Measurements from ENCODE around the gene LRRK2. TPM values are rescaled to one million over a fixed set of nuclear protein-coding genes. Genes with fewer than 3 reads are reported as not detected.

Gene LRRK2
- total RNA-seq, 1 donor from 2014 or later: 11.0 TPM

- H3K36me3 ChIP-seq (ENCODE audit: control insufficient read depth in 3 of 3, insufficient read depth in 3 of 3, low read length in 3 of 3): peaks cover 0 to 2% (median 0%) of the 10 kb centered on the region in 3 donors
- H3K9ac ChIP-seq (ENCODE audit: low read depth in 1 of 3, low read length in 3 of 3): no peak overlapping the region
- H3K27me3 ChIP-seq (ENCODE audit: control insufficient read depth in 3 of 3, insufficient read depth in 3 of 3, low read length in 3 of 3): no peaks in the 10 kb centered on the region
- peaks cover 0 to 13% (median 0%) of the 10 kb centered on the region in 3 donors for H3K4me1 ChIP-seq (ENCODE audit: control insufficient read depth in 3 of 3, insufficient read depth in 3 of 3, low read length in 3 of 3)
- no peaks in the 10 kb centered on the region for H3K9me3 ChIP-seq (ENCODE audit: control insufficient read depth in 3 of 3, low read length in 3 of 3)
- H3K4me3 ChIP-seq (ENCODE audit: low read length in 3 of 3): no peak overlapping the region
- H3K27ac ChIP-seq (ENCODE audit: low read depth, low read length): no peak overlapping the region
Observed at GRCh38 chr12:40227447-40227846, 2.6 kb downstream of the LRRK2 start.

- Histone ChIP-seq H3K36me3 (ENCODE audit: control insufficient read depth in 3 of 3, insufficient read depth in 3 of 3, low read length in 3 of 3) (peaks cover 0 to 4% (median 3%) of the 10 kb centered on the region in 3 donors), H3K4me1 (ENCODE audit: control insufficient read depth in 3 of 3, insufficient read depth in 3 of 3, low read length in 3 of 3) (peaks cover 0 to 11% (median 0%) of the 10 kb centered on the region in 3 donors), H3K27ac (ENCODE audit: low read depth, low read length) (no peak overlapping the region), H3K9me3 (ENCODE audit: control insufficient read depth in 3 of 3, low read length in 3 of 3) (no peaks in the 10 kb centered on the region), H3K4me3 (ENCODE audit: low read length in 3 of 3) (no peak overlapping the region), H3K27me3 (ENCODE audit: control insufficient read depth in 3 of 3, insufficient read depth in 3 of 3, low read length in 3 of 3) (no peaks in the 10 kb centered on the region), H3K9ac (ENCODE audit: low read depth in 1 of 3, low read length in 3 of 3) (no peak overlapping the region)
Observed at GRCh38 chr12:40228727-40229126, 3.9 kb downstream of the LRRK2 start.

- peaks cover 2 to 8% (median 3%) of the 10 kb centered on the region in 3 donors for H3K36me3 ChIP-seq (ENCODE audit: control insufficient read depth in 3 of 3, insufficient read depth in 3 of 3, low read length in 3 of 3)
- H3K9ac ChIP-seq (ENCODE audit: low read depth in 1 of 3, low read length in 3 of 3): no peak overlapping the region
- H3K4me1 ChIP-seq (ENCODE audit: control insufficient read depth in 3 of 3, insufficient read depth in 3 of 3, low read length in 3 of 3): peaks cover 0 to 9% (median 0%) of the 10 kb centered on the region in 3 donors
- H3K27ac ChIP-seq (ENCODE audit: low read depth, low read length): no peak overlapping the region
- H3K9me3 ChIP-seq (ENCODE audit: control insufficient read depth in 3 of 3, low read length in 3 of 3): no peaks in the 10 kb centered on the region
- no peak overlapping the region for H3K4me3 ChIP-seq (ENCODE audit: low read length in 3 of 3)
- no peaks in the 10 kb centered on the region for H3K27me3 ChIP-seq (ENCODE audit: control insufficient read depth in 3 of 3, insufficient read depth in 3 of 3, low read length in 3 of 3)
Observed at GRCh38 chr12:40229690-40230651, 5.2 kb downstream of the LRRK2 start.

DNA sequence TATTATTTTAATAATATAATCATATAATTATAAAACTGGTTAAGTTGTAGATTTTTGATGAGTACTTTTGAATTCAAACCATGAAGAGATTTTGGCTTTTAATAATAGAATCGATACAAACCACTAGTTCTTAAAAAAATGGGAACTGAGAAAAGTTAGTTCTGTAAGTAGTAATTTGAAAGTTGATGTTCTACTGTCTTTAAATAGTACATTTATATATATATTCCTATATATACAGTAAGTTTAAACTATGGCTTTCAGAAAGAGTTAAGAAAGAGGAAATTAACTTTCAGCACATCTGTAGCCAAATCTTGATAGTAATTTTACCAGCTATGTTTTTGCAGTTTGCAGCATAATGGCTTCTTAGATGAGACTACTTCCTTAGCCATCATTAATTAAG lies 7.8 kb downstream of the LRRK2 start:
- no peak overlapping the region for H3K9ac ChIP-seq (ENCODE audit: low read depth in 1 of 3, low read length in 3 of 3)
- H3K4me3 ChIP-seq (ENCODE audit: low read length in 3 of 3): no peak overlapping the region
- no peaks in the 10 kb centered on the region for H3K4me1 ChIP-seq (ENCODE audit: control insufficient read depth in 3 of 3, insufficient read depth in 3 of 3, low read length in 3 of 3)
- H3K36me3 ChIP-seq (ENCODE audit: control insufficient read depth in 3 of 3, insufficient read depth in 3 of 3, low read length in 3 of 3): peaks cover 2 to 20% (median 16%) of the 10 kb centered on the region in 3 donors
- no peaks in the 10 kb centered on the region for H3K27me3 ChIP-seq (ENCODE audit: control insufficient read depth in 3 of 3, insufficient read depth in 3 of 3, low read length in 3 of 3)
- no peak overlapping the region for H3K27ac ChIP-seq (ENCODE audit: low read depth, low read length)
- H3K9me3 ChIP-seq (ENCODE audit: control insufficient read depth in 3 of 3, low read length in 3 of 3): no peaks in the 10 kb centered on the region

DNA sequence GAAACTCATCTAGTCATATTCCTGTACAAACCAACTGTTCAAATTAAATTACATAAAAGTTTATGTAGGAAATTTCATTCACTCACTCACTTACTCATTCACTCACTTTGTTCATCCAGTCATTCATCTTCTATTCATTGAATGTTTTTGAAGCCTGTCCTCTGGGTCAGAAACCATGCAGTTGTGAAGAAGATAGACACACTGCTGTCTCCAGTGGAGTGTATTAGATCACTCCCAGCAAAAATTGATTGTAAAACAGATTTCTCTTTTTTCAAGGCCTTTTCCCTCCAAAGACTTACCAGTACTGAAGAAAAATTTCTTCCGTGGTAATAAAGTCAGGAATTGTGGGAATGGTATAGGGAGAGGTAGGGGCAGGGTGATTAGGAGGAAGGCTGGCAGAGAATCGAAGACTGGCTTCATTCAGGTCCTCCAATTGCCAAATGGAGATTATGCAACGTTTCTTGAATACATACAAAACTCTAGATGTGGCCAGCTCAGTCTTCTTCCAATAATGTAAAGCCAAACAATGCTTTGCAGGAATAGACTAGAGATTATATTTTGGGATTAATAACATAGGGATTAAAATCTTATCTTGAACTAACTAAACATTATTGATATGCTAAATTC lies 9.1 kb downstream of the LRRK2 start:
- H3K9ac ChIP-seq (ENCODE audit: low read depth in 1 of 3, low read length in 3 of 3): no peak overlapping the region
- no peaks in the 10 kb centered on the region for H3K9me3 ChIP-seq (ENCODE audit: control insufficient read depth in 3 of 3, low read length in 3 of 3)
- H3K4me3 ChIP-seq (ENCODE audit: low read length in 3 of 3): no peak overlapping the region
- no peaks in the 10 kb centered on the region for H3K27me3 ChIP-seq (ENCODE audit: control insufficient read depth in 3 of 3, insufficient read depth in 3 of 3, low read length in 3 of 3)
- no peak overlapping the region for H3K27ac ChIP-seq (ENCODE audit: low read depth, low read length)
- H3K36me3 ChIP-seq (ENCODE audit: control insufficient read depth in 3 of 3, insufficient read depth in 3 of 3, low read length in 3 of 3): peaks cover 2 to 20% (median 16%) of the 10 kb centered on the region in 3 donors
- H3K4me1 ChIP-seq (ENCODE audit: control insufficient read depth in 3 of 3, insufficient read depth in 3 of 3, low read length in 3 of 3): no peaks in the 10 kb centered on the region

- Histone ChIP-seq H3K27ac (ENCODE audit: low read depth, low read length) (no peak overlapping the region), H3K27me3 (ENCODE audit: control insufficient read depth in 3 of 3, insufficient read depth in 3 of 3, low read length in 3 of 3) (no peaks in the 10 kb centered on the region), H3K9ac (ENCODE audit: low read depth in 1 of 3, low read length in 3 of 3) (no peak overlapping the region), H3K9me3 (ENCODE audit: control insufficient read depth in 3 of 3, low read length in 3 of 3) (no peaks in the 10 kb centered on the region), H3K4me3 (ENCODE audit: low read length in 3 of 3) (no peak overlapping the region), H3K36me3 (ENCODE audit: control insufficient read depth in 3 of 3, insufficient read depth in 3 of 3, low read length in 3 of 3) (peaks cover 2 to 30% (median 16%) of the 10 kb centered on the region in 3 donors), H3K4me1 (ENCODE audit: control insufficient read depth in 3 of 3, insufficient read depth in 3 of 3, low read length in 3 of 3) (no peaks in the 10 kb centered on the region)
Observed at GRCh38 chr12:40236357-40236850, 11.6 kb downstream of the LRRK2 start.

- Histone ChIP-seq H3K9ac (ENCODE audit: low read depth in 1 of 3, low read length in 3 of 3) (no peak overlapping the region), H3K4me3 (ENCODE audit: low read length in 3 of 3) (no peak overlapping the region), H3K9me3 (ENCODE audit: control insufficient read depth in 3 of 3, low read length in 3 of 3) (no peaks in the 10 kb centered on the region), H3K27me3 (ENCODE audit: control insufficient read depth in 3 of 3, insufficient read depth in 3 of 3, low read length in 3 of 3) (no peaks in the 10 kb centered on the region), H3K36me3 (ENCODE audit: control insufficient read depth in 3 of 3, insufficient read depth in 3 of 3, low read length in 3 of 3) (peaks cover 2 to 27% (median 13%) of the 10 kb centered on the region in 3 donors), H3K27ac (ENCODE audit: low read depth, low read length) (no peak overlapping the region), H3K4me1 (ENCODE audit: control insufficient read depth in 3 of 3, insufficient read depth in 3 of 3, low read length in 3 of 3) (no peaks in the 10 kb centered on the region)
Observed at GRCh38 chr12:40238266-40238902, 13.6 kb downstream of the LRRK2 start.

DNA sequence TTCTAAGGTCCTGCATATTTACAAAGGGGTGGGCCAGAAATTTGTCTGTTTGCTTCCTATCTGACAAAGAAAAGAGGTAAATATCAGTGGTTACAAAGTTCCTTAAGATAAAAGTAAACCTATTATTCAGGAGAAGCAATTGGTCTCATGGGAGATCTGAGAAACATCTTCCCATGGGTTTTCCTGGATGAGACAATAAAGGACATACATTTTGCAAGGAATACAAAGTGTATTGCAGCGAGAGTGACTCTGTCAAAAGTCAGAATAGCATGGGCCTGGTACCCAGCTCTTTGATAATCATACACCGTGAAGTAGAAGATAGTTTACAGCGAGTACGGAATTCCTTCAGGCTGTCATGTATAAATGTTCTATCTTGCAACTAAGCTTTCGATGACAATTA lies 14.2 kb downstream of the LRRK2 start:
- H3K27ac ChIP-seq (ENCODE audit: low read depth, low read length): no peak overlapping the region
- H3K36me3 ChIP-seq (ENCODE audit: control insufficient read depth in 3 of 3, insufficient read depth in 3 of 3, low read length in 3 of 3): peaks cover under 1 to 23% (median 13%) of the 10 kb centered on the region in 3 donors
- H3K27me3 ChIP-seq (ENCODE audit: control insufficient read depth in 3 of 3, insufficient read depth in 3 of 3, low read length in 3 of 3): no peaks in the 10 kb centered on the region
- no peak overlapping the region for H3K4me3 ChIP-seq (ENCODE audit: low read length in 3 of 3)
- H3K9me3 ChIP-seq (ENCODE audit: control insufficient read depth in 3 of 3, low read length in 3 of 3): no peaks in the 10 kb centered on the region
- no peak overlapping the region for H3K9ac ChIP-seq (ENCODE audit: low read depth in 1 of 3, low read length in 3 of 3)
- H3K4me1 ChIP-seq (ENCODE audit: control insufficient read depth in 3 of 3, insufficient read depth in 3 of 3, low read length in 3 of 3): no peaks in the 10 kb centered on the region

DNA sequence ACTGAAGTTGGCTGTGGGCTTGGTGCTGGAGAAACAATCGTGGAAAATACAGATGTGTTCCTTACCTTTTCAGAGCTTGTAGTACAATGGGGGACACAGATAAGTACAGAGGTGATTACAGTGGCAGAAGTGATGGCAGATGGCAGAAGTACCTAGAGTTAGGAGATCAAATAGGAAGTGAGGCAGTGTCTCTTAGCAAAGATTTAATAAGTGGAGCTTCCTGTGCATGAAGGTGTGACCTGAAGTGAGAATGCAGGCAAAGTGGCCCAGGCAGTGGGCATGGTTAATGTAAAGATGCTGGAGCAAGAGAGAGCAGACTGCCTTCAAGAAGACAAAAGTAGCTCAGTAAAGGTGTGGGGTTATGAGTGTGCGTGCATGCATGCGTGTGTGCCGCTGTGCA lies 16.0 kb downstream of the LRRK2 start:
- H3K27ac ChIP-seq (ENCODE audit: low read depth, low read length): no peak overlapping the region
- peaks cover 0 to 18% (median 7%) of the 10 kb centered on the region in 3 donors for H3K36me3 ChIP-seq (ENCODE audit: control insufficient read depth in 3 of 3, insufficient read depth in 3 of 3, low read length in 3 of 3)
- no peak overlapping the region for H3K4me3 ChIP-seq (ENCODE audit: low read length in 3 of 3)
- H3K4me1 ChIP-seq (ENCODE audit: control insufficient read depth in 3 of 3, insufficient read depth in 3 of 3, low read length in 3 of 3): no peaks in the 10 kb centered on the region
- no peak overlapping the region for H3K9ac ChIP-seq (ENCODE audit: low read depth in 1 of 3, low read length in 3 of 3)
- no peaks in the 10 kb centered on the region for H3K9me3 ChIP-seq (ENCODE audit: control insufficient read depth in 3 of 3, low read length in 3 of 3)
- H3K27me3 ChIP-seq (ENCODE audit: control insufficient read depth in 3 of 3, insufficient read depth in 3 of 3, low read length in 3 of 3): no peaks in the 10 kb centered on the region

Data from skeletal muscle tissue (tissue), 4 donors.